ENCODE results near the gene PNMA6F.
"Not testable (repeated sequence)": the region's sequence is repeated elsewhere in the genome, so short reads cannot be mapped to it uniquely, and the experiment has no call there.

- TF ChIP-seq, protein P1, sequence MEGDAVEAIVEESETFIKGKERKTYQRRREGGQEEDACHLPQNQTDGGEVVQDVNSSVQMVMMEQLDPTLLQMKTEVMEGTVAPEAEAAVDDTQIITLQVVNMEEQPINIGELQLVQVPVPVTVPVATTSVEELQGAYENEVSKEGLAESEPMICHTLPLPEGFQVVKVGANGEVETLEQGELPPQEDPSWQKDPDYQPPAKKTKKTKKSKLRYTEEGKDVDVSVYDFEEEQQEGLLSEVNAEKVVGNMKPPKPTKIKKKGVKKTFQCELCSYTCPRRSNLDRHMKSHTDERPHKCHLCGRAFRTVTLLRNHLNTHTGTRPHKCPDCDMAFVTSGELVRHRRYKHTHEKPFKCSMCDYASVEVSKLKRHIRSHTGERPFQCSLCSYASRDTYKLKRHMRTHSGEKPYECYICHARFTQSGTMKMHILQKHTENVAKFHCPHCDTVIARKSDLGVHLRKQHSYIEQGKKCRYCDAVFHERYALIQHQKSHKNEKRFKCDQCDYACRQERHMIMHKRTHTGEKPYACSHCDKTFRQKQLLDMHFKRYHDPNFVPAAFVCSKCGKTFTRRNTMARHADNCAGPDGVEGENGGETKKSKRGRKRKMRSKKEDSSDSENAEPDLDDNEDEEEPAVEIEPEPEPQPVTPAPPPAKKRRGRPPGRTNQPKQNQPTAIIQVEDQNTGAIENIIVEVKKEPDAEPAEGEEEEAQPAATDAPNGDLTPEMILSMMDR (IDR thresholded peaks at IDR 0.05) = not testable (repeated sequence)
- TF ChIP-seq EZH2 (IDR thresholded peaks at IDR 0.05; ENCODE audit: borderline replicate concordance, insufficient read depth, low read depth, low read length, poor library complexity, severe bottlenecking) = not testable (repeated sequence)
Measured at GRCh38 chrX:153272070-153272469, 49.5 kb downstream of the PNMA6F start.
